ENCODE data around the gene TWSG1. TPM values are rescaled to one million over a fixed set of nuclear protein-coding genes. Genes with fewer than 3 reads are reported as not detected.
A peak's percentile ranks its signal among the peaks of the same experiment; 100 is the strongest.

TWSG1 gene
- total and polyA plus RNA-seq, 10 of the 15 experiments (the other 5 are each of a cell fraction or from before 2014, with no cell fraction given) = 11.1 to 45.1 (median 27.7) TPM

DNA sequence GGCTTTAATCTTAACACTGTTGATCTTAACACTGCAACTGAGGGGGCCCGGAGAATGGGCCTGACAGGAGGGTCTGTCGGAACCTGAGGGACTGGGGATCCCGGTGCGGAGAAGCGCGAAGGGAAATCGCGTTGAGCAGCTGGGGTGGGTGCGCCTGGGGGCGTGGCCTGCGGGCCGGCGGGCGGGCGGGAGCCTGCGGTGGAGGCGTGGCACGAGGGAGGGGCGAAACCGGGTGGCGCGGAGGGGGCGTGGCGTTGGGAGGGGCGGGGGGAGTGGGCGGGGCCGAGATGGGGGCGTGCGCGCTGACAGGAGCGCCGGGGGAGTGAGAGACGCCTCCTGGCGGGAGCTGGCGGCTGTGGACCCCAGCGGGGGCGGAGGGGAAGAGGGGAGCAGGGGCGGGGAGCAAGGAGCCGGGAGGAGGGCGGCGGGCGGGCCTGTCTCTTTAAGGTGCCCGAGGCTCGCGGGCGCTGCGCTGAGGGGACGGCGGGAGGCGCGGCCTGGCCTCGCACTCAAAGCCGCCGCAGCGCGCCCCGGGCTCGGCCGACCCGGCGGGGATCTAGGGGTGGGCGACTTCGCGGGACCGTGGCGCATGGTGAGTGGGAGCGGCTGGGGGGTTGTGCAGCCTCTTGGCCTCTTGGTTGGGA lies at the start of gene TWSG1 (continued):
- TF ChIP-seq MLLT1 (IDR thresholded peaks at IDR 0.05) = no peak
- no peak for TF ChIP-seq ATF7 (IDR thresholded peaks at IDR 0.05; ENCODE audit: low read depth)
- TF ChIP-seq NR2C1 (IDR thresholded peaks at IDR 0.05) = no peak
- no peak for TF ChIP-seq DPF2 (IDR thresholded peaks at IDR 0.05)
- TF ChIP-seq EGR1 (IDR thresholded peaks at IDR 0.05; ENCODE audit: borderline replicate concordance in 1 of 2, low read depth in 2 of 2, low read length in 2 of 2) = peak in 1 of 2 experiments; percentile 98; a peak in 2 of 3 replicates

GRCh38 chr18:9285604-9286003 lies 49.0 kb upstream of the TWSG1 start:
- BruUV-seq (replicated peaks) = no TSS peak

More at GRCh38 chr18:9285604-9286003, 49.0 kb upstream of the TWSG1 start:
- H3K9ac ChIP-seq (ENCODE audit: control insufficient read depth, insufficient read depth, low read length) = no peak overlapping the region
- no peak overlapping the region for H3K27ac ChIP-seq (ENCODE audit: control insufficient read depth, insufficient read depth)
- POLR2A ChIA-PET = no interaction called here
- no peak overlapping the region for H3K4me2 ChIP-seq (ENCODE audit: control insufficient read depth, insufficient read depth)
- no peak for DNase-seq (ENCODE audit: low read depth, low spot score)
- in situ Hi-C loops (cut with MboI) (no loop called here), intact Hi-C loops (cut with micrococcal nuclease; ENCODE audit: unreplicated experiment) (no loop called here)
- H3K27me3 ChIP-seq (replicated peaks in 1 of 2; ENCODE audit: control insufficient read depth in 2 of 2, insufficient read depth in 2 of 2, low read length in 1 of 2) = no peaks in the 10 kb centered on the region
- no peak for ATAC-seq
- RAD21 ChIA-PET (ENCODE audit: unreplicated experiment) = no interaction called here
- H3K79me2 ChIP-seq (ENCODE audit: control insufficient read depth, insufficient read depth, low read length) = no peaks in the 10 kb centered on the region
- 96% methylated on average over 2 of the region's 2 CpGs for WGBS (ENCODE audit: insufficient coverage, insufficient replicate concordance, low lambda C conversion rate, missing lambda C conversion rate)
- no peaks in the 10 kb centered on the region; the same call in 2 of the 3 replicates for H3K9me3 ChIP-seq (replicated peaks; ENCODE audit: control insufficient read depth, insufficient read depth, low read length)
- H3K36me3 ChIP-seq (ENCODE audit: control insufficient read depth in 2 of 2, insufficient read depth in 2 of 2, low read length in 1 of 2) = 0 out of 4 replicates have a peak, but pooled peaks cover 0 to 5% of the 10 kb centered on the region in 2 experiments
- H4K20me1 ChIP-seq (ENCODE audit: control insufficient read depth, insufficient read depth) = no peaks in the 10 kb centered on the region
- no peak overlapping the region for H2AFZ ChIP-seq (ENCODE audit: control insufficient read depth, low read depth, low read length)
- SMC1A ChIA-PET (ENCODE audit: uncharacterized antibody, unreplicated experiment) = no interaction called here
- CTCF ChIA-PET = interaction anchor here (0.7 kb wide), 1 partner anchor 25 kb away, joined by 3 read pairs; no protein-coding TSS in a partner anchor
- H3K4me3 ChIP-seq = no peak overlapping the region
- H3K4me1 ChIP-seq (ENCODE audit: control insufficient read depth, insufficient read depth, low read length) = no peaks in the 10 kb centered on the region
- TF ChIP-seq ZNF217 (IDR thresholded peaks at IDR 0.05) (no peak), TCF7 (IDR thresholded peaks at IDR 0.05; ENCODE audit: borderline replicate concordance) (no peak), RAD51 (IDR thresholded peaks at IDR 0.05) (no peak), EP300 (IDR thresholded peaks at IDR 0.05; ENCODE audit: borderline replicate concordance in 1 of 2, control insufficient read depth in 1 of 2, low read depth in 2 of 2, low read length in 2 of 2) (no peak), SRF (IDR thresholded peaks at IDR 0.05; ENCODE audit: low read depth in 2 of 2, low read length in 2 of 2) (no peak), SREBF1 (IDR thresholded peaks at IDR 0.05; ENCODE audit: low read length) (no peak), SMAD5 (IDR thresholded peaks at IDR 0.05; ENCODE audit: low read depth) (no peak), EED (IDR thresholded peaks at IDR 0.05; ENCODE audit: low read depth) (no peak), PML (IDR thresholded peaks at IDR 0.05; ENCODE audit: low read length) (no peak), RFX5 (IDR thresholded peaks at IDR 0.05; ENCODE audit: low read depth, low read length) (no peak), CTCF (IDR thresholded peaks at IDR 0.05 in 2 of 3, conservative IDR thresholded peaks at IDR 0.05 in 1 of 3; ENCODE audit: control insufficient read depth in 2 of 3, extremely low read depth in 1 of 3, insufficient read depth in 1 of 3, low read depth in 3 of 3, low read length in 3 of 3) (no peak), NFYA (IDR thresholded peaks at IDR 0.05; ENCODE audit: borderline replicate concordance, low read depth, low read length) (no peak), USF2 (IDR thresholded peaks at IDR 0.05; ENCODE audit: borderline replicate concordance, low read depth, low read length) (no peak), ZNF622 (IDR thresholded peaks at IDR 0.05) (no peak), BMI1 (IDR thresholded peaks at IDR 0.05; ENCODE audit: borderline replicate concordance) (no peak), HCFC1 (IDR thresholded peaks at IDR 0.05; ENCODE audit: low read length) (no peak)
- no peak for FAIRE-seq
